Activated CD8-positive, alpha-beta memory T cell treated with anti-CD3 and anti-CD28 coated beads for 4 hours (primary cell): Measurements from ENCODE around the gene THADA.
A peak's percentile ranks its signal among the peaks of the same experiment; 100 is the strongest.
"Not testable (repeated sequence)": the region's sequence is repeated elsewhere in the genome, so short reads cannot be mapped to it uniquely, and the experiment has no call there.

Experiments
- DNase-seq, 2 donors: peaks; one replicate each; pipeline ENCODE4 v3.0.0-alpha.2; 2020; ENCODE audit warnings: low read depth in 2 of 2

Gene THADA

GRCh38 chr2:43302182-43302960 lies 293.5 kb downstream of the THADA start:
- no peak for DNase-seq

GRCh38 chr2:43300781-43301583 lies 294.9 kb downstream of the THADA start:
- DNase-seq, result no peak

GRCh38 chr2:43300222-43300621 lies 295.6 kb downstream of the THADA start:
- DNase-seq, result no peak

GRCh38 chr2:43298500-43298899 lies 297.3 kb downstream of the THADA start:
- DNase-seq, result no peak

- not testable (repeated sequence) for DNase-seq
Measured at GRCh38 chr2:43297740-43298139, 298.1 kb downstream of the THADA start.

- DNase-seq, result no peak
Measured at GRCh38 chr2:43294973-43295603, 300.8 kb downstream of the THADA start.

- DNase-seq, result peak; percentile 13 to 28
Measured at GRCh38 chr2:43293744-43294695, 301.8 kb downstream of the THADA start.

GRCh38 chr2:43292851-43293743 lies 302.7 kb downstream of the THADA start:
- no peak for DNase-seq

- DNase-seq, result no peak
Measured at GRCh38 chr2:43292297-43292696, 303.5 kb downstream of the THADA start.

GRCh38 chr2:43289331-43289730 lies 306.5 kb downstream of the THADA start:
- DNase-seq, result no peak

- DNase-seq, result no peak
Measured at GRCh38 chr2:43288417-43289305, 307.2 kb downstream of the THADA start.

GRCh38 chr2:43285987-43286386 lies 309.9 kb downstream of the THADA start:
- DNase-seq, result no peak

- DNase-seq, result no peak
Measured at GRCh38 chr2:43284967-43285366, 310.9 kb downstream of the THADA start.

GRCh38 chr2:43284347-43284746 lies 311.5 kb downstream of the THADA start:
- DNase-seq, result not testable (repeated sequence)

GRCh38 chr2:43280994-43281393 lies 314.8 kb downstream of the THADA start:
- no peak for DNase-seq

- DNase-seq, result no peak
Measured at GRCh38 chr2:43279317-43279840, 316.5 kb downstream of the THADA start.

GRCh38 chr2:43278564-43279220 lies 317.1 kb downstream of the THADA start:
- no peak for DNase-seq

- DNase-seq, result no peak
Measured at GRCh38 chr2:43276962-43277391, 318.9 kb downstream of the THADA start.
